GM12878 (cell line): Measurements from ENCODE around the gene TMEM38B. TPM values are rescaled to one million over a fixed set of nuclear protein-coding genes. Genes with fewer than 3 reads are reported as not detected.

Source experiments
- ATAC-seq: fragments of 200-7000 bp; cut with Tn5 transposase; 3 replicates; pipeline ENCODE4 v1.9.1; 2020; ENCODE audit warnings: mild to moderate bottlenecking, moderate library complexity
- BruUV-seq: library from RNA; stranded (reverse); fragments of 400-500 nt; replicated peaks from 2 replicates; lab custom pipeline; 2021; lab: Mats Ljungman, UMichigan
- CTCF ChIA-PET: fragments of 300-600 bp; sonication (Branson Sonifier 250); formaldehyde crosslinking; extraction: SDS; loops from one replicate; lab custom pipeline; 2021; ENCODE audit warnings: inconsistent platforms; lab: Yijun Ruan, JAX
- POLR2A ChIA-PET: fragments of 350-600 bp; formaldehyde crosslinking; extraction: SDS; loops from one replicate; lab custom pipeline; 2021; ENCODE audit warnings: inconsistent platforms; lab: Charles Lee
- RAD21 ChIA-PET: fragments of 300-600 bp; sonication (Branson Sonifier 250); formaldehyde crosslinking; loops from one replicate; lab custom pipeline; 2023; ENCODE audit warnings: antibody characterized with exemption; ENCODE audit not compliant: unreplicated experiment; lab: Charles Lee
- SMC1A ChIA-PET: fragments of 300-600 bp; sonication (Branson Sonifier 250); formaldehyde crosslinking; loops from one replicate; lab custom pipeline; 2023; ENCODE audit not compliant: unreplicated experiment, uncharacterized antibody; lab: Charles Lee
- DNase-seq: peaks from one replicate; pipeline ENCODE4 v3.0.0-alpha.2; 2011; ENCODE audit warnings: low read depth, low spot score
- FAIRE-seq: peaks from 3 replicates; lab custom pipeline; 2011; peaks lifted over from hg19 to GRCh38; lab: Jason Lieb, UNC
- H2AFZ ChIP-seq: 2 replicates; pipeline ENCODE4 v1.6.0; 2011; ENCODE audit warnings: low read depth, low read length, control low read depth; ENCODE audit not compliant: control insufficient read depth
- H3K27ac ChIP-seq: 2 replicates; pipeline ENCODE4 v1.5.1; 2011; ENCODE audit warnings: control low read depth; ENCODE audit not compliant: control insufficient read depth, insufficient read depth
- H3K27me3 ChIP-seq, 2 experiments: replicated peaks in 1 of 2; 2 replicates each; pipeline versions ENCODE4 v1.6.0 to v1.6.1; 2011; ENCODE audit warnings: low read length in 1 of 2; ENCODE audit not compliant: control insufficient read depth in 2 of 2, insufficient read depth in 2 of 2
- H3K36me3 ChIP-seq, 2 experiments: 2 replicates each; pipeline ENCODE4 v1.5.1; 2011; ENCODE audit warnings: low read length in 1 of 2; ENCODE audit not compliant: control insufficient read depth in 2 of 2, insufficient read depth in 2 of 2
- H3K4me1 ChIP-seq: 2 replicates; pipeline ENCODE4 v1.6.1; 2011; ENCODE audit warnings: mild to moderate bottlenecking, low read length, moderate library complexity, mixed read lengths; ENCODE audit not compliant: control insufficient read depth, insufficient read depth
- H3K4me2 ChIP-seq: 2 replicates; pipeline ENCODE4 v1.6.0; 2011; ENCODE audit warnings: control low read depth; ENCODE audit not compliant: control insufficient read depth, insufficient read depth
- H3K4me3 ChIP-seq: fragments of 200-600 bp; sonication (generic); 2 replicates; pipeline ENCODE4 v1.5.1; 2016
- H3K79me2 ChIP-seq: 2 replicates; pipeline ENCODE4 v1.6.0; 2011; ENCODE audit warnings: low read length; ENCODE audit not compliant: control insufficient read depth, insufficient read depth
- H3K9ac ChIP-seq: 2 replicates; pipeline ENCODE4 v1.8.0; 2011; ENCODE audit warnings: low read length, control low read depth, mixed read lengths; ENCODE audit not compliant: control insufficient read depth, insufficient read depth
- H3K9me3 ChIP-seq: replicated peaks from 3 replicates; pipeline ENCODE4 v1.5.1; 2011; ENCODE audit warnings: mild to moderate bottlenecking, low read length; ENCODE audit not compliant: control insufficient read depth, insufficient read depth
- H4K20me1 ChIP-seq: 2 replicates; pipeline ENCODE4 v1.6.0; 2011; ENCODE audit not compliant: control insufficient read depth, insufficient read depth
- ATF7 ChIP-seq: fragments of 450-650 bp; IDR thresholded peaks from 2 replicates; pipeline ENCODE4 v1.6.1; 2016; ENCODE audit warnings: low read depth, mild to moderate bottlenecking
- BHLHE40 ChIP-seq, 2 experiments: fragments of 450-650 bp in 1 of 2; IDR thresholded peaks; 2 replicates each; pipeline ENCODE4 v1.6.1; 2011 to 2017; ENCODE audit warnings: low read depth in 2 of 2, borderline replicate concordance in 1 of 2, improper control_type of control experiment in 1 of 2, low read length in 1 of 2, mild to moderate bottlenecking in 1 of 2
- EGR1 ChIP-seq, 2 experiments: IDR thresholded peaks; 1 replicate in 1 of 2; 2 replicates in 1 of 2; pipeline ENCODE4 v1.6.1; 2011 to 2012; ENCODE audit warnings: low read depth in 2 of 2, low read length in 2 of 2, borderline replicate concordance in 1 of 2, mild to moderate bottlenecking in 1 of 2, moderate library complexity in 1 of 2
- GATAD2B ChIP-seq: fragments of 450-650 bp; conservative IDR thresholded peaks from 2 replicates; pipeline ENCODE4 v1.6.1; 2017; ENCODE audit warnings: low read depth, mild to moderate bottlenecking, moderate library complexity
- KDM1A ChIP-seq: fragments of 200-600 bp; sonication (generic); IDR thresholded peaks from 2 replicates; pipeline ENCODE4 v1.6.1; 2016; ENCODE audit warnings: borderline replicate concordance
- MEF2B ChIP-seq: fragments of 450-650 bp; IDR thresholded peaks from 2 replicates; pipeline ENCODE4 v1.6.1; 2018; ENCODE audit warnings: mild to moderate bottlenecking, moderate library complexity; ENCODE audit not compliant: partially characterized antibody, poor library complexity, severe bottlenecking
- NFYB ChIP-seq: IDR thresholded peaks from 2 replicates; pipeline ENCODE4 v1.6.1; 2011; ENCODE audit warnings: low read depth, mild to moderate bottlenecking, low read length, improper control_type of control experiment, moderate library complexity; ENCODE audit not compliant: insufficient read depth
- SREBF1 ChIP-seq: IDR thresholded peaks from 2 replicates; pipeline ENCODE4 v1.6.1; 2012; ENCODE audit warnings: mild to moderate bottlenecking, low read length
- SUPT20H ChIP-seq: IDR thresholded peaks from 2 replicates; pipeline ENCODE4 v1.6.1; 2011; ENCODE audit warnings: low read depth, mild to moderate bottlenecking, low read length, moderate library complexity, borderline replicate concordance; ENCODE audit not compliant: control insufficient read depth
- WGBS: methylation state at CpG from one replicate; pipeline ENCODE4 v1.1.6; 2016; ENCODE audit warnings: low lambda C conversion rate; ENCODE audit not compliant: insufficient replicate concordance, insufficient coverage; ENCODE audit errors: missing lambda C conversion rate; 5-methylcytosine and 5-hydroxymethylcytosine counted together
- in situ Hi-C: fragments of 300-500 bp; cut with MboI; formaldehyde crosslinking; loops from 9 replicates; pipeline ENCODE4 v1.14.3; 2018; ENCODE audit warnings: mixed read lengths
- intact Hi-C: fragments of 100-400 bp; cut with micrococcal nuclease; formaldehyde crosslinking; loops from one replicate; pipeline ENCODE4 v1.14.2; 2022; ENCODE audit not compliant: unreplicated experiment
- polyA plus RNA-seq, 11 experiments: library from polyadenylated mRNA; depleted of rRNA in 4 of 11; unstranded in 6 of 11; stranded (reverse) in 5 of 11; fragments of >200 nt; fragmentation: Nextera tagmentation in 4 of 11; fragmentation: Illumina TruSeq in 1 of 11; extraction: Ambion mirVana in 4 of 11; extraction: Trizol in 1 of 11; gene quantifications; 1 replicate in 1 of 11; 2 replicates in 10 of 11; pipeline versions ENCODE4 v1.2.1 to v1.2.3, GENCODE V29; 2011 to 2016; ENCODE audit warnings: inconsistent platforms in 2 of 11, missing spikeins in 2 of 11, low read depth in 1 of 11
- total RNA-seq, 4 experiments: library from RNA; depleted of rRNA in 3 of 4; stranded (reverse); fragments of >200 nt in 3 of 4; fragmentation: Illumina TruSeq in 1 of 4; extraction: Trizol in 1 of 4; gene quantifications; 2 replicates each; pipeline versions ENCODE4 v1.2.1 to v1.2.3, GENCODE V29; 2013 to 2021
- TF ChIP-seq, protein P1 (sequence below): IDR thresholded peaks from 2 replicates; pipeline ENCODE4 v1.6.1; 2012; ENCODE audit warnings: mild to moderate bottlenecking, low read depth, low read length
- TF ChIP-seq, protein P2 (sequence below): fragments of 450-650 bp; formaldehyde crosslinking; IDR thresholded peaks from 2 replicates; pipeline ENCODE4 v1.4.0; 2020; ENCODE audit warnings: mild to moderate bottlenecking, moderate library complexity

The TMEM38B gene
- total and polyA plus RNA-seq, 10 of the 15 experiments (the other 5 are each of a cell fraction or from before 2014, with no cell fraction given) = 8.4 to 22.5 (median 12.7) TPM

- Histone ChIP-seq H3K27me3 (0 out of 4 replicates have a peak, but pooled peaks cover 0 to 3% of the 10 kb centered on the region in 2 experiments), H3K9ac (peak overlapping the region; percentile 71), H3K36me3 (no peaks in the 10 kb centered on the region), H4K20me1 (no peaks in the 10 kb centered on the region), H3K4me1 (peaks cover 3% of the 10 kb centered on the region; the same call in 1 of the 2 replicates), H3K79me2 (peaks cover 12% of the 10 kb centered on the region), H3K27ac (peak overlapping the region; percentile 13), H2AFZ (peak overlapping the region; percentile 94), H3K4me3 (peak overlapping the region; percentile 78), H3K9me3 (no peaks in the 10 kb centered on the region), H3K4me2 (peak overlapping the region; percentile 90)
- ATAC-seq (peak; percentile 81), DNase-seq (peak; percentile 30), FAIRE-seq (no peak)
- POLR2A ChIA-PET = interaction anchor here (2.0 kb wide), 1 partner anchor 13 kb away, joined by 6 read pairs; no protein-coding TSS in a partner anchor
- RAD21 ChIA-PET = interaction anchor here (1.0 to 3.3 kb wide), 6 partner anchors 20 to 443 kb away, joined by 3 to 18 read pairs (median 3); no protein-coding TSS in a partner anchor
- CTCF ChIA-PET = interaction anchor here (1.2 to 3.7 kb wide), 2 partner anchors 13 to 23 kb away, joined by 3 to 24 read pairs; no protein-coding TSS in a partner anchor
- SMC1A ChIA-PET = interaction anchor here (1.0 to 2.0 kb wide), 3 partner anchors 10 to 58 kb away, joined by 3 to 7 read pairs (median 4); no protein-coding TSS in a partner anchor
- in situ Hi-C loops (no loop called here), intact Hi-C loops (loop anchor here (10.0 kb wide), 2 partner anchors 250 to 450 kb away; partner anchors contain the start of genes FSD1L and SLC44A1)
- BruUV-seq = TSS peak; percentile 64
- 2% methylated on average over 42 of the region's 42 CpGs for WGBS
- TF ChIP-seq, protein P1, sequence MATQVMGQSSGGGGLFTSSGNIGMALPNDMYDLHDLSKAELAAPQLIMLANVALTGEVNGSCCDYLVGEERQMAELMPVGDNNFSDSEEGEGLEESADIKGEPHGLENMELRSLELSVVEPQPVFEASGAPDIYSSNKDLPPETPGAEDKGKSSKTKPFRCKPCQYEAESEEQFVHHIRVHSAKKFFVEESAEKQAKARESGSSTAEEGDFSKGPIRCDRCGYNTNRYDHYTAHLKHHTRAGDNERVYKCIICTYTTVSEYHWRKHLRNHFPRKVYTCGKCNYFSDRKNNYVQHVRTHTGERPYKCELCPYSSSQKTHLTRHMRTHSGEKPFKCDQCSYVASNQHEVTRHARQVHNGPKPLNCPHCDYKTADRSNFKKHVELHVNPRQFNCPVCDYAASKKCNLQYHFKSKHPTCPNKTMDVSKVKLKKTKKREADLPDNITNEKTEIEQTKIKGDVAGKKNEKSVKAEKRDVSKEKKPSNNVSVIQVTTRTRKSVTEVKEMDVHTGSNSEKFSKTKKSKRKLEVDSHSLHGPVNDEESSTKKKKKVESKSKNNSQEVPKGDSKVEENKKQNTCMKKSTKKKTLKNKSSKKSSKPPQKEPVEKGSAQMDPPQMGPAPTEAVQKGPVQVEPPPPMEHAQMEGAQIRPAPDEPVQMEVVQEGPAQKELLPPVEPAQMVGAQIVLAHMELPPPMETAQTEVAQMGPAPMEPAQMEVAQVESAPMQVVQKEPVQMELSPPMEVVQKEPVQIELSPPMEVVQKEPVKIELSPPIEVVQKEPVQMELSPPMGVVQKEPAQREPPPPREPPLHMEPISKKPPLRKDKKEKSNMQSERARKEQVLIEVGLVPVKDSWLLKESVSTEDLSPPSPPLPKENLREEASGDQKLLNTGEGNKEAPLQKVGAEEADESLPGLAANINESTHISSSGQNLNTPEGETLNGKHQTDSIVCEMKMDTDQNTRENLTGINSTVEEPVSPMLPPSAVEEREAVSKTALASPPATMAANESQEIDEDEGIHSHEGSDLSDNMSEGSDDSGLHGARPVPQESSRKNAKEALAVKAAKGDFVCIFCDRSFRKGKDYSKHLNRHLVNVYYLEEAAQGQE = no peak
- TF ChIP-seq MEF2B (peak; percentile 34), KDM1A (no peak), SUPT20H (no peak), NFYB (no peak), GATAD2B (peak; percentile 76), BHLHE40 (IDR thresholded peaks at IDR 0.05; ENCODE audit: borderline replicate concordance in 1 of 2, low read depth in 2 of 2, low read length in 1 of 2) (peak; percentile 63 to 68; a peak in 2 of 4 replicates), SREBF1 (no peak), ATF7 (no peak), EGR1 (IDR thresholded peaks at IDR 0.05; ENCODE audit: borderline replicate concordance in 1 of 2, low read depth in 2 of 2, low read length in 2 of 2) (no peak)
- TF ChIP-seq, protein P2, sequence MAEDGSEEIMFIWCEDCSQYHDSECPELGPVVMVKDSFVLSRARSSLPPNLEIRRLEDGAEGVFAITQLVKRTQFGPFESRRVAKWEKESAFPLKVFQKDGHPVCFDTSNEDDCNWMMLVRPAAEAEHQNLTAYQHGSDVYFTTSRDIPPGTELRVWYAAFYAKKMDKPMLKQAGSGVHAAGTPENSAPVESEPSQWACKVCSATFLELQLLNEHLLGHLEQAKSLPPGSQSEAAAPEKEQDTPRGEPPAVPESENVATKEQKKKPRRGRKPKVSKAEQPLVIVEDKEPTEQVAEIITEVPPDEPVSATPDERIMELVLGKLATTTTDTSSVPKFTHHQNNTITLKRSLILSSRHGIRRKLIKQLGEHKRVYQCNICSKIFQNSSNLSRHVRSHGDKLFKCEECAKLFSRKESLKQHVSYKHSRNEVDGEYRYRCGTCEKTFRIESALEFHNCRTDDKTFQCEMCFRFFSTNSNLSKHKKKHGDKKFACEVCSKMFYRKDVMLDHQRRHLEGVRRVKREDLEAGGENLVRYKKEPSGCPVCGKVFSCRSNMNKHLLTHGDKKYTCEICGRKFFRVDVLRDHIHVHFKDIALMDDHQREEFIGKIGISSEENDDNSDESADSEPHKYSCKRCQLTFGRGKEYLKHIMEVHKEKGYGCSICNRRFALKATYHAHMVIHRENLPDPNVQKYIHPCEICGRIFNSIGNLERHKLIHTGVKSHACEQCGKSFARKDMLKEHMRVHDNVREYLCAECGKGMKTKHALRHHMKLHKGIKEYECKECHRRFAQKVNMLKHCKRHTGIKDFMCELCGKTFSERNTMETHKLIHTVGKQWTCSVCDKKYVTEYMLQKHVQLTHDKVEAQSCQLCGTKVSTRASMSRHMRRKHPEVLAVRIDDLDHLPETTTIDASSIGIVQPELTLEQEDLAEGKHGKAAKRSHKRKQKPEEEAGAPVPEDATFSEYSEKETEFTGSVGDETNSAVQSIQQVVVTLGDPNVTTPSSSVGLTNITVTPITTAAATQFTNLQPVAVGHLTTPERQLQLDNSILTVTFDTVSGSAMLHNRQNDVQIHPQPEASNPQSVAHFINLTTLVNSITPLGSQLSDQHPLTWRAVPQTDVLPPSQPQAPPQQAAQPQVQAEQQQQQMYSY (CRISPR knock-in tag) = no peak
Observed at GRCh38 chr9:105694848-105695581, 674 bp downstream of the TMEM38B start.
